Liver (tissue), 9 donors: ENCODE measurements around the gene RTN4R. TPM values are rescaled to one million over a fixed set of nuclear protein-coding genes. Genes with fewer than 3 reads are reported as not detected.
A peak's percentile ranks its signal among the peaks of the same experiment; 100 is the strongest.

Source experiments
- DNase-seq: peaks from one replicate; pipeline ENCODE4 v3.0.0-alpha.2; 2017; ENCODE audit warnings: low spot score
- H3K27ac ChIP-seq, 2 donors: one replicate each; pipeline ENCODE4 v1.7.0; 2013; ENCODE audit warnings: inconsistent platforms in 2 of 2, low read length in 2 of 2, control low read depth in 1 of 2, low read depth in 1 of 2, mild to moderate bottlenecking in 1 of 2
- H3K27me3 ChIP-seq, 4 donors: one replicate each; pipeline versions ENCODE4 v1.6.1 to v1.7.0; 2013; ENCODE audit warnings: low read length in 3 of 4, inconsistent platforms in 1 of 4, mild to moderate bottlenecking in 1 of 4, moderate library complexity in 1 of 4; ENCODE audit not compliant: control insufficient read depth in 4 of 4, insufficient read depth in 4 of 4
- H3K36me3 ChIP-seq, 4 donors: one replicate each; pipeline versions ENCODE4 v1.6.1 to v1.7.0; 2013; ENCODE audit warnings: low read length in 3 of 4, mild to moderate bottlenecking in 3 of 4, low read depth in 1 of 4, moderate library complexity in 1 of 4; ENCODE audit not compliant: control insufficient read depth in 4 of 4, insufficient read depth in 3 of 4
- H3K4me1 ChIP-seq, 4 donors: one replicate each; pipeline versions ENCODE4 v1.6.1 to v1.7.0; 2013; ENCODE audit warnings: low read length in 3 of 4, mild to moderate bottlenecking in 3 of 4, moderate library complexity in 1 of 4; ENCODE audit not compliant: control insufficient read depth in 4 of 4, insufficient read depth in 4 of 4
- H3K4me3 ChIP-seq, 3 donors: one replicate each; pipeline versions ENCODE4 v1.6.1 to v1.7.0; 2013; ENCODE audit warnings: low read length in 3 of 3, control low read depth in 1 of 3, low read depth in 1 of 3, mild to moderate bottlenecking in 1 of 3
- H3K9ac ChIP-seq, 2 donors: one replicate each; pipeline ENCODE4 v1.7.0; 2013; ENCODE audit warnings: low read length in 2 of 2, mild to moderate bottlenecking in 2 of 2, moderate library complexity in 2 of 2, control low read depth in 1 of 2, low read depth in 1 of 2
- H3K9me3 ChIP-seq, 4 donors: one replicate each; pipeline versions ENCODE4 v1.6.1 to v1.7.0; 2013; ENCODE audit warnings: low read length in 3 of 4; ENCODE audit not compliant: control insufficient read depth in 4 of 4
- EGR1 ChIP-seq, 2 donors: IDR thresholded peaks; 2 replicates each; pipeline ENCODE4 v1.6.1; 2016 to 2018; ENCODE audit warnings: antibody characterized with exemption in 2 of 2, low read depth in 2 of 2
- FOXA1 ChIP-seq: IDR thresholded peaks from 2 replicates; pipeline ENCODE4 v1.6.1; 2016; ENCODE audit warnings: antibody characterized with exemption
- FOXA2 ChIP-seq: IDR thresholded peaks from 2 replicates; pipeline ENCODE4 v1.6.1; 2016; ENCODE audit warnings: antibody characterized with exemption
- GABPA ChIP-seq, 2 donors: IDR thresholded peaks in 1 of 2; conservative IDR thresholded peaks in 1 of 2; 2 replicates each; pipeline ENCODE4 v1.6.1; 2016; ENCODE audit warnings: antibody characterized with exemption in 2 of 2, mild to moderate bottlenecking in 1 of 2, moderate library complexity in 1 of 2
- HNF4A ChIP-seq, 2 donors: conservative IDR thresholded peaks; 2 replicates each; pipeline ENCODE4 v1.6.1; 2016; ENCODE audit warnings: antibody characterized with exemption in 2 of 2, mild to moderate bottlenecking in 2 of 2
- HNF4G ChIP-seq: IDR thresholded peaks from 2 replicates; pipeline ENCODE4 v1.6.1; 2016; ENCODE audit warnings: antibody characterized with exemption
- JUND ChIP-seq, 2 donors: IDR thresholded peaks; 2 replicates each; pipeline ENCODE4 v1.6.1; 2016; ENCODE audit warnings: antibody characterized with exemption in 2 of 2
- NR2F2 ChIP-seq: IDR thresholded peaks from 2 replicates; pipeline ENCODE4 v1.6.1; 2016; ENCODE audit warnings: antibody characterized with exemption
- RAD21 ChIP-seq, 2 donors: IDR thresholded peaks; 2 replicates each; pipeline ENCODE4 v1.6.1; 2016; ENCODE audit warnings: antibody characterized with exemption in 2 of 2, mild to moderate bottlenecking in 2 of 2
- REST ChIP-seq: IDR thresholded peaks from 2 replicates; pipeline ENCODE4 v1.6.1; 2016; ENCODE audit warnings: antibody characterized with exemption, mild to moderate bottlenecking
- RXRA ChIP-seq, 2 donors: IDR thresholded peaks; 2 replicates each; pipeline ENCODE4 v1.6.1; 2017 to 2018; ENCODE audit warnings: antibody characterized with exemption in 2 of 2, mild to moderate bottlenecking in 1 of 2
- SP1 ChIP-seq: IDR thresholded peaks from 2 replicates; pipeline ENCODE4 v1.6.1; 2018; ENCODE audit warnings: antibody characterized with exemption, mild to moderate bottlenecking
- TAF1 ChIP-seq: conservative IDR thresholded peaks from 2 replicates; pipeline ENCODE4 v1.6.1; 2016; ENCODE audit warnings: antibody characterized with exemption, mild to moderate bottlenecking
- YY1 ChIP-seq: IDR thresholded peaks from 2 replicates; pipeline ENCODE4 v1.6.1; 2016; ENCODE audit warnings: antibody characterized with exemption, mild to moderate bottlenecking
- ZBTB33 ChIP-seq: IDR thresholded peaks from 2 replicates; pipeline ENCODE4 v1.6.1; 2016; ENCODE audit warnings: antibody characterized with exemption
- WGBS: extraction: QIAGEN DNeasy Blood & Tissue Kit; methylation state at CpG from one replicate; pipeline ENCODE4 v1.1.7; 2013; 5-methylcytosine and 5-hydroxymethylcytosine counted together
- polyA plus RNA-seq, 2 donors: library from polyadenylated mRNA; stranded (reverse) in 1 of 2; unstranded in 1 of 2; fragments of 200-250 nt in 1 of 2; fragments of >200 nt in 1 of 2; fragmentation: Nextera tagmentation in 1 of 2; extraction: Ambion mirVana in 1 of 2; gene quantifications; one replicate each; pipeline versions ENCODE4 v1.2.1 to v1.2.3, GENCODE V29; 2013 to 2015
- total RNA-seq, 2 donors: library from RNA; depleted of rRNA; stranded (reverse); fragments of >200 nt; gene quantifications; one replicate each; pipeline ENCODE4 v1.2.3, GENCODE V29; 2014
- TF ChIP-seq, protein P1 (sequence below): IDR thresholded peaks from 2 replicates; pipeline ENCODE4 v1.6.1; 2016; ENCODE audit warnings: antibody characterized with exemption
- TF ChIP-seq, protein P2 (sequence below): IDR thresholded peaks from 2 replicates; pipeline ENCODE4 v1.6.1; 2016; ENCODE audit warnings: antibody characterized with exemption
- TF ChIP-seq, protein P3 (sequence below): fragments of 150-350 bp; IDR thresholded peaks from 2 replicates; pipeline ENCODE4 v1.5.1; 2017; ENCODE audit warnings: improper control_type of control experiment, low read depth, low read length; ENCODE audit not compliant: missing input control
- donor health status: healthy.
- donor health status: healthy.
- donor health status: healthy.
- donor health status: healthy.
- donor health status: healthy.

Gene RTN4R
- total and polyA plus RNA-seq, 4 donors: 0.33 to 10.4 (median 1.1) TPM

GRCh38 chr22:20241579-20242392 is 26.3 kb downstream of the RTN4R start:
- no peaks in the 10 kb centered on the region for H3K27me3 ChIP-seq
- no peaks in the 10 kb centered on the region for H3K9me3 ChIP-seq
- no peak overlapping the region for H3K27ac ChIP-seq
- WGBS: 81% methylated on average over 51 of the region's 51 CpGs
- H3K9ac ChIP-seq: no peak overlapping the region
- TF ChIP-seq RXRA (IDR thresholded peaks at IDR 0.05): peak; percentile 78 to 81
- TF ChIP-seq, protein P1, sequence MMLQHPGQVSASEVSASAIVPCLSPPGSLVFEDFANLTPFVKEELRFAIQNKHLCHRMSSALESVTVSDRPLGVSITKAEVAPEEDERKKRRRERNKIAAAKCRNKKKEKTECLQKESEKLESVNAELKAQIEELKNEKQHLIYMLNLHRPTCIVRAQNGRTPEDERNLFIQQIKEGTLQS: no peak
- no peak for DNase-seq
- H3K36me3 ChIP-seq: no peaks in the 10 kb centered on the region
- H3K4me1 ChIP-seq: peaks cover 26 to 84% (median 65%) of the 10 kb centered on the region in 4 donors
- no peak overlapping the region for H3K4me3 ChIP-seq

GRCh38 chr22:20240900-20241299 is 27.2 kb downstream of the RTN4R start:
- WGBS: 95% methylated on average over 8 of the region's 8 CpGs
- DNase-seq: no peak
- Histone ChIP-seq H3K4me1 (peaks cover 27 to 84% (median 67%) of the 10 kb centered on the region in 4 donors), H3K9ac (no peak overlapping the region), H3K27ac (no peak overlapping the region), H3K9me3 (no peaks in the 10 kb centered on the region), H3K36me3 (no peaks in the 10 kb centered on the region), H3K27me3 (no peaks in the 10 kb centered on the region), H3K4me3 (no peak overlapping the region)
- TF ChIP-seq NR2F2 (no peak), FOXA2 (no peak), RXRA (IDR thresholded peaks at IDR 0.05) (no peak), YY1 (no peak), JUND (IDR thresholded peaks at IDR 0.05) (no peak), REST (no peak), RAD21 (IDR thresholded peaks at IDR 0.05) (no peak), SP1 (no peak), HNF4A (conservative IDR thresholded peaks at IDR 0.05) (no peak), ZBTB33 (no peak), FOXA1 (no peak), GABPA (IDR thresholded peaks at IDR 0.05 in 1 of 2, conservative IDR thresholded peaks at IDR 0.05 in 1 of 2) (no peak), TAF1 (no peak), EGR1 (IDR thresholded peaks at IDR 0.05; ENCODE audit: low read depth in 2 of 2) (no peak), HNF4G (no peak)
- TF ChIP-seq, protein P2, sequence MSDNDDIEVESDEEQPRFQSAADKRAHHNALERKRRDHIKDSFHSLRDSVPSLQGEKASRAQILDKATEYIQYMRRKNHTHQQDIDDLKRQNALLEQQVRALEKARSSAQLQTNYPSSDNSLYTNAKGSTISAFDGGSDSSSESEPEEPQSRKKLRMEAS: no peak
- TF ChIP-seq, protein P1: no peak
- TF ChIP-seq, protein P3, sequence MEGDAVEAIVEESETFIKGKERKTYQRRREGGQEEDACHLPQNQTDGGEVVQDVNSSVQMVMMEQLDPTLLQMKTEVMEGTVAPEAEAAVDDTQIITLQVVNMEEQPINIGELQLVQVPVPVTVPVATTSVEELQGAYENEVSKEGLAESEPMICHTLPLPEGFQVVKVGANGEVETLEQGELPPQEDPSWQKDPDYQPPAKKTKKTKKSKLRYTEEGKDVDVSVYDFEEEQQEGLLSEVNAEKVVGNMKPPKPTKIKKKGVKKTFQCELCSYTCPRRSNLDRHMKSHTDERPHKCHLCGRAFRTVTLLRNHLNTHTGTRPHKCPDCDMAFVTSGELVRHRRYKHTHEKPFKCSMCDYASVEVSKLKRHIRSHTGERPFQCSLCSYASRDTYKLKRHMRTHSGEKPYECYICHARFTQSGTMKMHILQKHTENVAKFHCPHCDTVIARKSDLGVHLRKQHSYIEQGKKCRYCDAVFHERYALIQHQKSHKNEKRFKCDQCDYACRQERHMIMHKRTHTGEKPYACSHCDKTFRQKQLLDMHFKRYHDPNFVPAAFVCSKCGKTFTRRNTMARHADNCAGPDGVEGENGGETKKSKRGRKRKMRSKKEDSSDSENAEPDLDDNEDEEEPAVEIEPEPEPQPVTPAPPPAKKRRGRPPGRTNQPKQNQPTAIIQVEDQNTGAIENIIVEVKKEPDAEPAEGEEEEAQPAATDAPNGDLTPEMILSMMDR: no peak
